Kidney epithelial cell (primary cell): ENCODE data around the gene ALDH3B2. TPM values are rescaled to one million over a fixed set of nuclear protein-coding genes. Genes with fewer than 3 reads are reported as not detected.
"Not testable (repeated sequence)": the region's sequence is repeated elsewhere in the genome, so short reads cannot be mapped to it uniquely, and the experiment has no call there.

Source experiments
- DNase-seq: peaks from one replicate; pipeline ENCODE4 v3.0.0-alpha.2; 2010; ENCODE audit warnings: low read depth
- H3K27me3 ChIP-seq: 2 replicates; pipeline ENCODE4 v1.6.0; 2011; ENCODE audit warnings: low read length; ENCODE audit not compliant: control insufficient read depth, insufficient read depth
- H3K36me3 ChIP-seq: 2 replicates; pipeline ENCODE4 v1.5.1; 2011; ENCODE audit warnings: low read length; ENCODE audit not compliant: control insufficient read depth, insufficient read depth
- H3K4me3 ChIP-seq: 2 replicates; pipeline ENCODE4 v1.5.1; 2011; ENCODE audit warnings: low read depth, mild to moderate bottlenecking, control low read depth, low read length
- CTCF ChIP-seq: IDR thresholded peaks from 2 replicates; pipeline ENCODE4 v1.5.1; 2011; ENCODE audit warnings: mild to moderate bottlenecking, moderate library complexity, low read length, control low read depth, inconsistent platforms; ENCODE audit not compliant: insufficient read depth, poor library complexity, severe bottlenecking
- total RNA-seq: library from RNA; depleted of rRNA; stranded (reverse); fragments of >200 nt; gene quantifications from 2 replicates; pipeline ENCODE4 v1.2.3, GENCODE V29; 2015

Gene ALDH3B2
- 0.07 and 0.13 TPM in 2 replicates for total RNA-seq

GRCh38 chr11:67674442-67674871 is at the start of gene ALDH3B2:
ALDH3B2 (minus strand) TSS chr11:67674623; CDS start chr11:67666935, 7,688 bp downstream.
- peak; percentile 2 for DNase-seq
- no peak for TF ChIP-seq CTCF
- no peaks in the 10 kb centered on the region for H3K27me3 ChIP-seq
- no peak within 1 kb of the TSS for H3K4me3 ChIP-seq
- H3K36me3 ChIP-seq, result no peaks in the 10 kb centered on the region

GRCh38 chr11:67723036-67723435 is 48.6 kb upstream of the ALDH3B2 start:
- H3K27me3 ChIP-seq, H3K4me3 ChIP-seq, DNase-seq: not testable (repeated sequence)

GRCh38 chr11:67716226-67716625 is 41.8 kb upstream of the ALDH3B2 start:
- not testable (repeated sequence) for H3K27me3 ChIP-seq, DNase-seq, H3K4me3 ChIP-seq, H3K36me3 ChIP-seq

More at GRCh38 chr11:67723036-67723435, 48.6 kb upstream of the ALDH3B2 start:
- H3K36me3 ChIP-seq, result not testable (repeated sequence)

- H3K36me3 ChIP-seq, H3K4me3 ChIP-seq, DNase-seq, H3K27me3 ChIP-seq: not testable (repeated sequence)
Measured at GRCh38 chr11:67715801-67716200, 41.4 kb upstream of the ALDH3B2 start.

- not testable (repeated sequence) for H3K4me3 ChIP-seq, H3K36me3 ChIP-seq, H3K27me3 ChIP-seq, DNase-seq
Measured at GRCh38 chr11:67713892-67714509, 39.6 kb upstream of the ALDH3B2 start.

GRCh38 chr11:67711676-67712075 is 37.3 kb upstream of the ALDH3B2 start:
- not testable (repeated sequence) for H3K4me3 ChIP-seq, DNase-seq, H3K36me3 ChIP-seq

GRCh38 chr11:67711212-67711611 is 36.8 kb upstream of the ALDH3B2 start:
- not testable (repeated sequence) for H3K27me3 ChIP-seq, H3K4me3 ChIP-seq, DNase-seq, H3K36me3 ChIP-seq

More at GRCh38 chr11:67711676-67712075, 37.3 kb upstream of the ALDH3B2 start:
- H3K27me3 ChIP-seq, result not testable (repeated sequence)

- not testable (repeated sequence) for DNase-seq, H3K4me3 ChIP-seq
Measured at GRCh38 chr11:67709806-67710205, 35.4 kb upstream of the ALDH3B2 start.

GRCh38 chr11:67705264-67705663 is 30.8 kb upstream of the ALDH3B2 start:
- DNase-seq, result no peak
- no peaks in the 10 kb centered on the region for H3K36me3 ChIP-seq
- no peaks in the 10 kb centered on the region for H3K27me3 ChIP-seq
- no peak overlapping the region for H3K4me3 ChIP-seq
- no peak for TF ChIP-seq CTCF

More at GRCh38 chr11:67709806-67710205, 35.4 kb upstream of the ALDH3B2 start:
- not testable (repeated sequence) for H3K27me3 ChIP-seq, H3K36me3 ChIP-seq
